ENCODE results near the gene LRP4.

The LRP4 gene

DNA sequence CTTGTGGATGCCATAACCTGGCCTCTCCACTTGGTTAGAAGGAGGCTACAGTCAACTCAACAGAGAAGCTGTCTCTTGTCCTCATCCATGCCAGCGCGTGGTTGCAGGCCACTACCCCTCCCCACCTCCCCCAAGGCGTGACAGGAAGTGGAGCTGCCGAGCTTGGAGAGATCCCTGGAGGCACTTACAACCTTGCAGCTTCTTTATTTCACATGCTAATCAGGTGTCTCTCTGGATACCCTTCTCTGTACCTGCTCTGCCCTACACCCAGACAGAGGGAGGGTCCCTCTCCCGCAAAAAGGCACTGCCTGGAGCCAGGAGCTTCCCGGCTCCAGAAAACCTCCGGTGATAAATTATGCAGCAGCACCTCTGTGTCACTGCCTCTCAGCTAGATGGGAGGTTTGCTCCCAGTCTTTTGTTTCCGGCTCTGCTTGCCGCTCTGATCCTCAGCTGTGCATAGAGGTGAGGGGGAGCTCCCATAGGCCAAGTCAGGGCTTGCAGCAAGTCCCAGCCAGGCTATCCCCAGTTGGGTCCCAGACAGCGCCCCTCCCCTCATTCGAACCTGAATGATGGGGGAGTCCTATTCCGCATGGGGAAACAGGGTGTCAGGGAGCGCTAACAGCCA, 5.7 kb downstream of the LRP4 start:
- TF ChIP-seq, protein P1, sequence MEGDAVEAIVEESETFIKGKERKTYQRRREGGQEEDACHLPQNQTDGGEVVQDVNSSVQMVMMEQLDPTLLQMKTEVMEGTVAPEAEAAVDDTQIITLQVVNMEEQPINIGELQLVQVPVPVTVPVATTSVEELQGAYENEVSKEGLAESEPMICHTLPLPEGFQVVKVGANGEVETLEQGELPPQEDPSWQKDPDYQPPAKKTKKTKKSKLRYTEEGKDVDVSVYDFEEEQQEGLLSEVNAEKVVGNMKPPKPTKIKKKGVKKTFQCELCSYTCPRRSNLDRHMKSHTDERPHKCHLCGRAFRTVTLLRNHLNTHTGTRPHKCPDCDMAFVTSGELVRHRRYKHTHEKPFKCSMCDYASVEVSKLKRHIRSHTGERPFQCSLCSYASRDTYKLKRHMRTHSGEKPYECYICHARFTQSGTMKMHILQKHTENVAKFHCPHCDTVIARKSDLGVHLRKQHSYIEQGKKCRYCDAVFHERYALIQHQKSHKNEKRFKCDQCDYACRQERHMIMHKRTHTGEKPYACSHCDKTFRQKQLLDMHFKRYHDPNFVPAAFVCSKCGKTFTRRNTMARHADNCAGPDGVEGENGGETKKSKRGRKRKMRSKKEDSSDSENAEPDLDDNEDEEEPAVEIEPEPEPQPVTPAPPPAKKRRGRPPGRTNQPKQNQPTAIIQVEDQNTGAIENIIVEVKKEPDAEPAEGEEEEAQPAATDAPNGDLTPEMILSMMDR (IDR thresholded peaks at IDR 0.05): no peak
- no peak overlapping the region for H3K4me3 ChIP-seq
- no peak for DNase-seq
- H3K27ac ChIP-seq: no peak overlapping the region
- peaks cover 0 to 31% (median 16%) of the 10 kb centered on the region in 4 donors for H3K4me1 ChIP-seq
- intact Hi-C loops (cut with DNase I; ENCODE audit: low total_unique reads): no loop called here
- H3K27me3 ChIP-seq: peaks cover 0 to 4% of the 10 kb centered on the region in 2 donors
- H3K36me3 ChIP-seq: no peaks in the 10 kb centered on the region
- no peaks in the 10 kb centered on the region for H3K9me3 ChIP-seq

DNA sequence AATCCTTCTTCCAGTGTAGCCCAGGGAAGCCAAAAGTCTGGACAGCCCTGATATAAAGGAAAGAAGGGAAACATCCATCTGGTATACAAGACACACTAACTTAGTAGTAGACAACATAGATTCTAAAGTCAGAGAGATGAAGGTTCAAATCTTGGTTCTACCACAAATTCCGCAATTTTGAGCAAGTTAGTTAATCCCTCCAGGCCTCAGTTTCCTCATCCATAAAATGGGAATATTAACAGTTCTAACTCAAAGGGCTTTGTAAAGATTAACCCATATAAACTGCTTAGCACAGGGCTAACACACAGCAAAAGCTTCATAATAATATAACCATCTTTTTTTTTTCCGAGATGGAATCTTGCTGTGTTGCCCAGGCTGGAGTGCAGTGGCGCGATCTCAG, 10.7 kb downstream of the LRP4 start:
- H3K27ac ChIP-seq: no peak overlapping the region
- H3K9me3 ChIP-seq: no peaks in the 10 kb centered on the region
- H3K27me3 ChIP-seq: peaks cover 0 to 3% of the 10 kb centered on the region in 2 donors
- H3K36me3 ChIP-seq: no peaks in the 10 kb centered on the region
- H3K4me1 ChIP-seq: peaks cover 0 to 1% (median 0%) of the 10 kb centered on the region in 4 donors
- DNase-seq: no peak
- TF ChIP-seq, protein P1 (IDR thresholded peaks at IDR 0.05): no peak
- H3K4me3 ChIP-seq: no peak overlapping the region
- intact Hi-C loops (cut with DNase I; ENCODE audit: low total_unique reads): no loop called here

DNA sequence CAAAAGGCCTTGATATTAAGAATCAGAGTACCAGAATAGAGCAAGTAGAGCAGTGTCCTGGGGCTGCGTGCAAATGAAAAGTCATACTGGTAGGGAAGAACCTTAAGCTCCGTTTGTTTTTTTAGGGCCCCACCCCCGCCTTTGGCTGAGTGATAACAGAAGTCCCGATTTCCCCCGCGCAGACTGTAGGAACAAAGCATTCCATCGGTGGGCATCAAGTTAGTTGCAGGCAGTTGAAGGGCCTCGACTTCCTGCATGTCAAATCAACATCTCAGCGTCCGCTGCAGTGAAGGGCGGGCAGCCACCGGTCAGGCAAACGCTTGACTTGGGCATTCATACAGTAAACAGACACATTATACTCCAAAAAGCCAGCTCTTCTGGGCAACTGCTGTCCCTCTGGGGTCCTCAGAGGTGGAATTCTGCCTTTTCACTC, 11.7 kb downstream of the LRP4 start:
- H3K27me3 ChIP-seq: no peaks in the 10 kb centered on the region
- no peak overlapping the region for H3K4me3 ChIP-seq
- no peaks in the 10 kb centered on the region for H3K4me1 ChIP-seq
- intact Hi-C loops (cut with DNase I; ENCODE audit: low total_unique reads): no loop called here
- no peaks in the 10 kb centered on the region for H3K9me3 ChIP-seq
- H3K27ac ChIP-seq: no peak overlapping the region
- no peak for DNase-seq
- TF ChIP-seq, protein P1 (IDR thresholded peaks at IDR 0.05): no peak
- H3K36me3 ChIP-seq: no peaks in the 10 kb centered on the region

DNA sequence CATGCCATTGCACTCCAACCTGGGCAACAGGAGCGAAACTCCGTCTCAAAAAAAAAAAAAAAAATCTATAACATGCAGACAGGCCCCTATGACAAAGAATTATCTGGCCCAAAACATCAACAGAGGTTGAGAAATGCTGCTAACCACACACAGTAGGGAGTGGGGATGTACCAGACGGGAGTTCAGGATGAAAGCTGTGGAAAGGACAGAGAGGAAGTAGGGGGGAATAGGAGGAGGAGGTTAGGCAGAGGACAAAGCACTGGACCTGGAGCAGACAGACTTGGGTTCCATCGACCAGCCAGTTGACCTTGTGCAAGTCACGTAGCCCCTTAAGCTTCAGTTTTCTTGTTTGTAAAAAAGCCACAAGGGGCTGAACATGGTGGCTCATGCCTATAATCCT, 12.5 kb downstream of the LRP4 start:
- DNase-seq: no peak
- Histone ChIP-seq H3K27me3 (no peaks in the 10 kb centered on the region), H3K36me3 (no peaks in the 10 kb centered on the region), H3K4me3 (no peak overlapping the region), H3K9me3 (no peaks in the 10 kb centered on the region), H3K27ac (no peak overlapping the region), H3K4me1 (no peaks in the 10 kb centered on the region)
- TF ChIP-seq, protein P1 (IDR thresholded peaks at IDR 0.05): no peak
- intact Hi-C loops (cut with DNase I; ENCODE audit: low total_unique reads): no loop called here

DNA sequence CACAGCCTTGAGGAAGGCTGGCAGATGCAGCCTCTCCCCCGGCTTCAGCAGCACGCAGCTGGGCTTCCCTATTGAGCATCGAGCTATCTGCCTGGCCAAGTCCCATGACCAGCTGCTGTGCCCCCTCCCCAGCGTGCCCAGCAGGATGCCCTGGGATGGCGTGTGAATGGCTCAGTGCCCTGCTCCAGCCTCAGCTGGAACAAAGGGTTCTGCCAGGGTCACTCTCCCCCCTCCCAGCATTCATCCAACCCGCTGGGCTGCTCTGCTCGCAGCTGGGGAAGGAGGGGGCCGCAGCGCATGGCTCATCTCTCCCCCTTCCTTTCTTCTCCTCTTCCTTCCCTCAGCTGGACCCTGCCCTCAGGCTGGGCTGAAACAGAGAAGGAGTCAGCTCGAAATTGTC, 14.5 kb downstream of the LRP4 start:
- no peaks in the 10 kb centered on the region for H3K4me1 ChIP-seq
- intact Hi-C loops (cut with DNase I; ENCODE audit: low total_unique reads): no loop called here
- DNase-seq: no peak
- no peak overlapping the region for H3K27ac ChIP-seq
- no peaks in the 10 kb centered on the region for H3K27me3 ChIP-seq
- H3K36me3 ChIP-seq: peaks cover 0 to 10% (median 0%) of the 10 kb centered on the region in 3 donors
- TF ChIP-seq, protein P1 (IDR thresholded peaks at IDR 0.05): no peak
- H3K4me3 ChIP-seq: no peak overlapping the region
- no peaks in the 10 kb centered on the region for H3K9me3 ChIP-seq

DNA sequence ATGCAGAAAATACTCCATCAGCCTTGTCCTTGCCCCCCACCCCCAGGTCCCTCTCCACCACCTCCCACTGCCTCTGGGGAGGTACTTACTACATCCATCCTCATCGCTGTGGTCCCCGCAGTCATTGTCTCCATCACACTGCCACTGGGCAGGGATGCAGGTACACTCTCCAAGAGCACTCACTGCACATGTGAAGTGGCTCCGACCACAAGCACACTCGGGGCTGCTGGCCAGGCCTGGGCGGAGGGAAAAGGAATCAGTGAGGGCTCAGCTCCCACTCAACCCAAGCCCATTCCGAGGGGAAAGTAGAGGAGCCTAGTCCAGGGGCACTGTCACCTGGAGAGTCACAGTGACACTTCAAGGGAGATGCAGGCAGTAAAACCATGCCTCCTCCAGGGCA, 15.7 kb downstream of the LRP4 start:
- H3K36me3 ChIP-seq: peaks cover 0 to 10% (median 0%) of the 10 kb centered on the region in 3 donors
- no peaks in the 10 kb centered on the region for H3K4me1 ChIP-seq
- H3K27ac ChIP-seq: no peak overlapping the region
- H3K4me3 ChIP-seq: no peak overlapping the region
- H3K9me3 ChIP-seq: no peaks in the 10 kb centered on the region
- no peak for DNase-seq
- TF ChIP-seq, protein P1 (IDR thresholded peaks at IDR 0.05): no peak
- intact Hi-C loops (cut with DNase I; ENCODE audit: low total_unique reads): no loop called here
- H3K27me3 ChIP-seq: no peaks in the 10 kb centered on the region

Measured in tibial artery (tissue), 4 donors.